ENCODE data around the gene SORL1-AS1.
A peak's percentile ranks its signal among the peaks of the same experiment; 100 is the strongest.
"Not testable (repeated sequence)": the region's sequence is repeated elsewhere in the genome, so short reads cannot be mapped to it uniquely, and the experiment has no call there.

Gene SORL1-AS1

DNA sequence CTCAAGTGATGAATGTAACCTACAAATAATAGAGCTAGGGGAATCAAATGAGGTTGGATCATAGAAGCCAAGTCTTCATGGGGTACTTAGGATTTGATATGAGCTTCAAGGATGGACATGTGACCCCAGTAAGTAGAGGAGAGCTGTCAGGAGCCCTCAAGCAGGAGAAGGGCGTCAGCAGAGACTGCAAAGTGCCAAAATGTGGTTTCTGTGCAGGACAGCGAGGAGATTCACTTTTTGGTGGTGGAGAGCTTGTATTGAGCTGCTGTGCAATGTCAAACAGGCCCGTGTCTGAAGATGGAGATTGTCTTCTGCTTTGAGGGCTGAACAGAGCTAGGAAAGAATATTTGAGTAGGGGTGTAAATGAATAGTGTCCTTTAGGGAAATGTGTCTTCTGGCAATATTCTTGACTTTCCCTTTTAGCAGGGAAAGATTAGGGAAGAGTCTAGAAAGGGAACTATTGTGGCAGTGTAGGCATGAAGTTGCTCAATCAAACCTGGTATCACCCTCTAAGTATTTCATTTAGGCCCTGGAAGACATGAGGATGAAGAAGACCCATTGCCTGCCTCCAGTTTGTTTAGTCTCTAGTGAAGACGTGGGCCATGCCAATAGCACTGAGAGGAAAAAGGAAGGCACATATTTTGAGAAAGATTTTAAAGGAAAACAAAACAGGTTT lies 31.2 kb upstream of the SORL1-AS1 start:
- Mint-ChIP-seq H3K36me3 (ENCODE audit: low read depth) (peaks cover 41% of the 10 kb centered on the region), H3K27ac (no peak overlapping the region), H3K27me3 (ENCODE audit: low read depth) (no peaks in the 10 kb centered on the region), H3K9me3 (no peaks in the 10 kb centered on the region), H3K4me3 (ENCODE audit: low read depth) (no peak overlapping the region), H3K4me1 (ENCODE audit: low read depth) (peaks cover 34% of the 10 kb centered on the region)
- intact Hi-C loops (cut with micrococcal nuclease): loop anchor here (5.0 kb wide), 1 partner anchor 53 kb away; no protein-coding TSS in a partner anchor
- no peak for DNase-seq (ENCODE audit: low spot score)

DNA sequence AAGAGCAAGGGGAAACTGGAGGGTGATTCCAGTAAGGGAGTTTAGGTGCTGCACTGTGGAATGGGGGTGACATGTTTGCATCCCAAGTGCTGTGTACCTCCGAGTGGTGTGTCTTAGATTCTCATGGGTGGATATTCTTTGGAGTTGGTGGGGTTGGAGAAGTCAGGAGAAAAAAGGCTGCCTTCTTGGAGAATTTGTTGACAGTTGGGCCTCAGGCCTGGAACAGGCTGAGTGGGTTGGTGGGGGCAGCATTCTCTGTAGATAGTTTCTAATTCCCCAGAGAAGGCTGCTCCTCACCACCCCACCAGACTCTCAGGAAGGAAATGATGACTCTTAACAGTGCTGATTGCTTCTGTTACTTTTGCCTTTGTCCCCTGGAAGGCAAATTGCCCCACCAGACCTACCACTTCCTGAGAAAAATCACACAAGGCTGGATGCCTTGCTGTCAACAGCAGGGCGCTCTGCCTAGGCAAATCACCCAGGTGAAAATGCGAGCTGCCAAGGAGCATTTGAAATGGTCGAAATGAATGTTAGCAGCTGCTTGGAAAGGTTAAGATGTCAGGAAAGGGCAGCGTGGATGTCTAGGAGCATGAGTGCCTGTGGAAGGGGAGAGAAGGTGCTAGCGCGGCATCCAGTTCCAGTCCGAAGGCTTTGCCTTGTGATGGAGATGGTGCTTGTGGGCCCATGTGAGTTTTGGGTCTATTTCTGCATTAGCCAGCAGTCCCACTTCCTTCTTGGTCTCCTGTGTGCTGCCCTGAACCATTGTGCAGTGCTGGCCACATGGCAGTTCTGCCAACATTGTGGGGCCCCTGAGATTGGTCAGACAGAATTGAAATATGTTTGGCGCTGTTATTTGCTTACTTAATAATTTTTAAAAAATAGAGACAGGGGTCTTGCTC lies 29.7 kb upstream of the SORL1-AS1 start:
- peak overlapping the region; percentile 71 for H3K4me3 Mint-ChIP-seq (ENCODE audit: low read depth)
- intact Hi-C loops (cut with micrococcal nuclease): loop anchor here (1.0 to 5.0 kb wide), 5 partner anchors 12 to 55 kb away; no protein-coding TSS in a partner anchor
- H3K9me3 Mint-ChIP-seq: no peaks in the 10 kb centered on the region
- H3K27ac Mint-ChIP-seq: peak overlapping the region; percentile 92
- peaks cover 38% of the 10 kb centered on the region for H3K36me3 Mint-ChIP-seq (ENCODE audit: low read depth)
- no peaks in the 10 kb centered on the region for H3K27me3 Mint-ChIP-seq (ENCODE audit: low read depth)
- DNase-seq (ENCODE audit: low spot score): peak; percentile 52
- peaks cover 33% of the 10 kb centered on the region for H3K4me1 Mint-ChIP-seq (ENCODE audit: low read depth)

DNA sequence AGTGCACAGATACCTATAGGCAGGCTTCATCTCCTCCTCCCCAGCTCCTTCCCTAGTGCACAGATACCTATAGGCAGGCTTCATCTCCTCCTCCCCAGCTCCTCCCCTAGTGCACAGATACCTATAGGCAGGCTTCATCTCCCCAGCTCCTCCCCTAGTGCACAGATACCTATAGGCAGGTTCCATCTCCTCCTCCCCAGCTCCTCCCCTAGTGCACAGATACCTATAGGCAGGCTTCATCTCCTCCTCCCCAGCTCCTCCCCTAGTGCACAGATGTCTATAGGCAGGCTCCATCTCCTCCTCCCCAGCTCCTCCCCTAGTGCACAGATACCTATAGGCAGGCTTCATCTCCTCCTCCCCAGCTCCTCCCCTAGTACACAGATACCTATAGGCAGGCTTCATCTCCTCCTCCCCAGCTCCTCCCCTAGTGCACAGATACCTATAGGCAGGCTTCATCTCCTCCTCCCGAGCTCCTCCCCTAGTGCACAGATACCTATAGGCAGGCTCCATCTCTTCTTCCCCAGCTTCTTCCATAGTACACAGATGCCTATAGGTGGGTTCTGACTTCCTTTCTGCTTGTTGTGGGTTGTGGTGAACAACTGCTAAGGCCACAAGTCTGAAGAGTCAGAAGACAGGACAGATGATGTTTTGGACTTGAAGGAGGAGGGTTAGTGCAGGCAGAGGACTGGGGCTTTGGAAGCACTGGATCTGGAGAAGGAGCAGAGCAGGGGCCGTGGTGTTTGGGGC lies 28.9 kb upstream of the SORL1-AS1 start:
- Mint-ChIP-seq H3K4me1 (ENCODE audit: low read depth) (peaks cover 33% of the 10 kb centered on the region), H3K4me3 (ENCODE audit: low read depth) (peak overlapping the region; percentile 71), H3K36me3 (ENCODE audit: low read depth) (peaks cover 34% of the 10 kb centered on the region), H3K27ac (peak overlapping the region; percentile 92)
- peak; percentile 76 for DNase-seq (ENCODE audit: low spot score)
- H3K27me3 Mint-ChIP-seq (ENCODE audit: low read depth); H3K9me3 Mint-ChIP-seq: not testable (repeated sequence)
- intact Hi-C loops (cut with micrococcal nuclease): loop anchor here (1.0 to 5.0 kb wide), 5 partner anchors 13 to 56 kb away; no protein-coding TSS in a partner anchor

DNA sequence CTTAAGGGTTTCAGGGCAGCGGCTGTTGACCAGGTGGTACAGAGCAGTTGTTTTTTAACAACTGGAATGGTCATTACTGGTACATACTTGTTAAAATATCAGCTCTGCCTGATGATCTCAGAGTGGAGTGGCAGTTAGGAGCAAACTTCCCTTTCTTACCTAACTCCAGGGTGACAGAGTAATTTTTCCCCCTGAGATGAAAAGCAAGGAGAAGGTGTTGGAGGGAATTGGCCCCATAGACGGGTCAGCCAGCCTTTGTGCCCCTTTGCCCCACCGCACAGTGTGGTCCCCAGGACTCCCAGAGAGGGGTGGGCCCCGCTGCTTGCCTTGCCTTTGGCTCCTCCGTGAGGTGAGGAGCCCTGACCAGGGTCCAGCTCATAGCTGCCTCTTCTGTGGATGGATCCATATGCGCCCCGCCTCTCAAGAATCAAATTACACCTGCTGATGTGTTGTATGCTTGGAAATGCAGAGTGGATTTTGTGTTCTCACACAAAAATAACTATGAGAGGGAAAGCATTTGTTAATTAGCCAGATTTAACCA lies 27.0 kb upstream of the SORL1-AS1 start:
- Mint-ChIP-seq H3K4me3 (ENCODE audit: low read depth) (no peak overlapping the region), H3K27me3 (ENCODE audit: low read depth) (no peaks in the 10 kb centered on the region), H3K4me1 (ENCODE audit: low read depth) (peaks cover 41% of the 10 kb centered on the region), H3K9me3 (no peaks in the 10 kb centered on the region), H3K27ac (no peak overlapping the region), H3K36me3 (ENCODE audit: low read depth) (peaks cover 29% of the 10 kb centered on the region)
- no peak for DNase-seq (ENCODE audit: low spot score)
- intact Hi-C loops (cut with micrococcal nuclease): loop anchor here (5.0 kb wide), 1 partner anchor 58 kb away; no protein-coding TSS in a partner anchor

DNA sequence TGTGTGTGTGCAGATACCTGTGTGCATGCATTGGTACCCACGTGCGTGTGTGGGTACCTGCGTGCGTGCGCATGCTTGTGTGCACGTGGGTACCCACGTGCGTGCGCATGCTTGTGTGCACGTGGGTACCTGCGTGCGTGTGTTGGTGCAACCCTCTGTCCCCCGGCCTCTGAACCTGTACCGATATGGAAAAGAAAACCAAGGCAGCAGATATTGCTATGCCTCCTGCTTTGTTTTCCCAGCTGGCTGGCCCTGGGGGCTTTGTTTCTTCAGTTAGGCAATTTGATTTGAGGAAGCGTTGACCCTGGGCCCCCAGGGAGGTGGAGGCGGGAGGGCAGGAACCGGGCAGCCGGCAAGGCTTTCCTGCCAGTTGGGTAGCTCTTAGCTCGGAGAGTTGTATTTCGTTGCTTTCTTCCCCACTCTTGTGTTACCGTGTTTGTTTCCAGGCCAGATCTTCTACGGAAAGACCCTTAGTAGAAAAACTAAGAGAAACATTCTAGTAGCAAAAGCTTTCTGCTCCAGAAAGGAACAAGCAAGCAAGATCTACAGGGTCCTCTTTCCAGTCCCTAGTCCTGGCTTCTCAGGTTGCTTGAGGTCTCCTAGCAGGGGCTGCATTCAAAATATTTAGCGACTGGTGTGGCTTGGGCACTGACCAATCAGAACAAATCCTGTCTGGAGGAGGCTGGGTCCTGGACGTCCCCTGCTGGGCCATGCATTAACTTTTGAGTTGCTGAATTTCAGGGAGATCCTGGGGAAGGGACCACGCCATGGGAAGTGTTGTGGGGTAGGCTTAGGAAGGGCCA lies 26.3 kb upstream of the SORL1-AS1 start:
- Mint-ChIP-seq H3K4me1 (ENCODE audit: low read depth) (peaks cover 37% of the 10 kb centered on the region), H3K4me3 (ENCODE audit: low read depth) (no peak overlapping the region), H3K27me3 (ENCODE audit: low read depth) (no peaks in the 10 kb centered on the region), H3K9me3 (no peaks in the 10 kb centered on the region), H3K27ac (no peak overlapping the region), H3K36me3 (ENCODE audit: low read depth) (peaks cover 24% of the 10 kb centered on the region)
- intact Hi-C loops (cut with micrococcal nuclease): no loop called here
- DNase-seq (ENCODE audit: low spot score): no peak

DNA sequence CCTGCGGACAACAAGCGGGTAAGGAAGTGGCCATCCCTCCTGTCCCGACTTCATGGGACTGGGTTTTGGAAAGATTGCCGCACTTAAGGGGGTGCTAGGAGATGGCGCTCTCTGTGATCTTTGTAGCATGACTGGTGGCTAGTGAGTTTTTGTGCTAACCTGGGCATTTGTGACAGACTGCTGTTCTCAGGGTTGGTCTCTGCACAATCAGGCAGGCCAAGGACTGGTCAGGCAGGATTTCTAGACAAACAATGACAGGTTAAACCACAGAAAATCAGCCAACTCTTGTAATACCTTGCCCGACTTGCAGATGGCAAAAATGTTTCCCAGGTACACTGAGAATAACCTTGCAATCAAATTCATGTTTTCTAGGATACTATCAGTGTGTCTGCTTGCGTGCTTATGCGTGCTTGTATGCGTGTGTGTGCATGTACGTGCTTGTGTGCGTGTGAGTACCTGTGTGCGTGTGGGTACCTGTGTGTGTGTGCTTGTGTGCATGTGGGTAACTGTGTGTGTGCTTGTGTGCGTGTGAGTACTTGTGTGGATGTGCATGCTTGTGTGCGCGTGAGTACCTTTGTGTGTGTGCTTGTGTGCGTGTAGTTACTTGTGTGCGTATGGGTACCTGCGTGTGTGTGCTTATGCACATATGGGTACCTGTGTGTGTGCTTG lies 25.6 kb upstream of the SORL1-AS1 start:
- Mint-ChIP-seq H3K4me3 (ENCODE audit: low read depth) (no peak overlapping the region), H3K36me3 (ENCODE audit: low read depth) (peaks cover 19% of the 10 kb centered on the region), H3K27me3 (ENCODE audit: low read depth) (no peaks in the 10 kb centered on the region), H3K27ac (no peak overlapping the region), H3K4me1 (ENCODE audit: low read depth) (peaks cover 30% of the 10 kb centered on the region), H3K9me3 (no peaks in the 10 kb centered on the region)
- intact Hi-C loops (cut with micrococcal nuclease): no loop called here
- DNase-seq (ENCODE audit: low spot score): no peak

DNA sequence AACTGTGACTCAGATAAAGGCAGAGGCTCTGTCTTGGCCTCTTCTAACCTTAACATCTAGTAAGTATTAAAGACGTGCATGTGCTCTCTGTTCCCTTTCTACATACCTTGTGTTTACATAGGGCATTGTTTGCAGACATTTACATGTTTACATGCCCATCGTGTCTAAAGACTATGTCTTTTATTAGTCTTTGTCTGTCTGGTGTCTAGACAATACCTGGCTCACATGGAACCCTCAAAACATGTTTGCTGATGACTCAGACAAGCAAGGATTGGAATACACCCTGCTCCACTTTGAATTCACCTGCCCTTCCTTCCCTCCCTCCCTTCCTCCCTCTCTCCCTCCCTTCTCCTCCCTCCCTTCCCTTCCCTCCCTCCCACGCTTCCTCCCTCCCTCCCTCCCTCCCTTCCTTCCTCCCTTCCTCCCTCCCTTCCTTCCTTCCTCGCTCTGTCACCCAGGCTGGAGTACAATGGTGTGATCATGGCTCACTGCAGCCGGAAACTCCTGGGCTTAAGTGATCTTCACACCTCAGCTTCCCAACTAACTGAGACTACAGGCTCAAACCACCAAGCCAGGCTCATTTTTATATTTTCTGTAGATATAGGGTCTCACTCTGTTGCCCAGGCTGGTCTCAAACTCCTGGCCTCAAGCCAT lies 23.7 kb upstream of the SORL1-AS1 start:
- peaks cover 30% of the 10 kb centered on the region for H3K4me1 Mint-ChIP-seq (ENCODE audit: low read depth)
- H3K27me3 Mint-ChIP-seq (ENCODE audit: low read depth): no peaks in the 10 kb centered on the region
- intact Hi-C loops (cut with micrococcal nuclease): no loop called here
- no peak overlapping the region for H3K4me3 Mint-ChIP-seq (ENCODE audit: low read depth)
- H3K36me3 Mint-ChIP-seq (ENCODE audit: low read depth): peaks cover 36% of the 10 kb centered on the region
- no peak for DNase-seq (ENCODE audit: low spot score)
- H3K27ac Mint-ChIP-seq: no peak overlapping the region
- no peaks in the 10 kb centered on the region for H3K9me3 Mint-ChIP-seq

DNA sequence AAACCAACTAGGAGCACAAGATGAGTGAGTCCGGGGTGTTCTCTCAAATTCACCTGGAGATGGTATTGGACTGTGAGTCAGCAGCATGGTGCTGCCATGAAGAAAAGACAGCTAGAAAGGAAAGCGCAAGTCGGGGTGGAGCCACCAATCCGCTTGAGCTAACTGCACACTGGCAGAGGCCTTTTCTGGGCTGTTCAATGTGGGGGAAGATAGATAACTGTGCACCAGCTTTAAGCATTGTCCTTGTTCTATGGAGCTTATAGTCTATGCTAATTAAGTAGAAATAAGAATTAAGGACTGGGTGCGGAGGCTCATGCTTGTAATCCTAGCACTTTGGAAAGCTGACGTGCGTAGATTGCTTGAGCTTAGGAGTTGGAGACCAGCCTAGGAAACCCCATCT lies 21.9 kb upstream of the SORL1-AS1 start:
- Mint-ChIP-seq H3K9me3 (no peaks in the 10 kb centered on the region), H3K36me3 (ENCODE audit: low read depth) (peaks cover 53% of the 10 kb centered on the region), H3K27ac (no peak overlapping the region), H3K4me1 (ENCODE audit: low read depth) (peaks cover 32% of the 10 kb centered on the region), H3K27me3 (ENCODE audit: low read depth) (no peaks in the 10 kb centered on the region), H3K4me3 (ENCODE audit: low read depth) (no peak overlapping the region)
- intact Hi-C loops (cut with micrococcal nuclease): no loop called here
- DNase-seq (ENCODE audit: low spot score): no peak

DNA sequence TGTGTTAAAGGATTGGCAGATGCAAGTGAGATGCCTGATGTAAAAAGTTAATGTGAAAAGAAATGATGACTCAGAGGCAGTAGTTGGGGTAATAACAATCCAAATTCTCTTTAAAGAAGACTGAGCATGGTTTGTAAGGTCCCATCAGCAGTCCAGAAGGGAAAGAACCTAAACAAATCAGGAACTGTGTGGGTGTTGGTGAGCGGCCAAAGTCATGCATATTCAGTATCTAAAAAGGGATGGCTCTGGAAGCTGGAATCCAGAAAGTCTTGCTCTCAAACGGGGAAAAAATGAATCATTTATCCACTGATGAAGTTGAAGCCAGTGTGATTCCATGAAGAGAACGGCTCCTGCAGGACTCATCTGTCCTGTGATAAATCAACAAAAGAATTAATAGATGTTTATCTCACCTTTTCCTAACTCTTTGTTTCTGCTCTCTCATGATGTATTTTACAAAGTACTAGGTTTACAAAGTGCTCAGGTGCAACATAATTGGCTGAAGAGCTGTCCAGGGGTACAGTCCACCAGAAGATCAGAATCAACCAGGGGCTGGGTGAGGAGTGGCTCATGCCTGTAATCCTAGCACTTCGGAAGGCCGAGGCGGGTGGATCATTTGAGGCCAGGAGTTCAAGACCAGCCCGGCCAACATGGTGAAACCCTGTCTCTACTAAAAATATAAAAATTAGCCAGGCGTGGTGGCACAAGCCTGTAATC lies 20.5 kb upstream of the SORL1-AS1 start:
- H3K36me3 Mint-ChIP-seq (ENCODE audit: low read depth): peaks cover 47% of the 10 kb centered on the region
- H3K4me1 Mint-ChIP-seq (ENCODE audit: low read depth): peaks cover 43% of the 10 kb centered on the region
- no peak for DNase-seq (ENCODE audit: low spot score)
- intact Hi-C loops (cut with micrococcal nuclease): no loop called here
- no peaks in the 10 kb centered on the region for H3K27me3 Mint-ChIP-seq (ENCODE audit: low read depth)
- H3K27ac Mint-ChIP-seq: no peak overlapping the region
- H3K4me3 Mint-ChIP-seq (ENCODE audit: low read depth): no peak overlapping the region
- no peaks in the 10 kb centered on the region for H3K9me3 Mint-ChIP-seq

DNA sequence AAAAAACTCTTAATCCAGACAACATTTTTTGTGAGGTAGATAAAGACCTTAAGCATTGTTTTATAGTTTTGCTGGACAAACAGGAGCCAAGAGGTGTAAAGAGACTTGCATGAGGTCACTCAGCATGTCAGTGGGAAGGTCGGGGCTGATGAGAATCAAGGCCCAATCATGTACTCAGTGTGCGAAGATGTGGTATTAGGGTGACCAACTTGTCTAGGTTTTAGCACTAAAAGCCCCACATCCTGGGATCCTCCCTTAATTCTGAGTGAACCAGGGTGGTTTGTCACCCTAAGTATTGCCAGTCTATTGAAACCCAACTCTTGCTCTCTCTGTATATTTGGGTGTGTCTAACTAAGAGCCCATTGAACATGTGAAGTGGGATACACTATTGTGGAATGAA lies 19.5 kb upstream of the SORL1-AS1 start:
- Mint-ChIP-seq H3K36me3 (ENCODE audit: low read depth) (peaks cover 46% of the 10 kb centered on the region), H3K27me3 (ENCODE audit: low read depth) (no peaks in the 10 kb centered on the region), H3K9me3 (no peaks in the 10 kb centered on the region), H3K4me1 (ENCODE audit: low read depth) (peaks cover 52% of the 10 kb centered on the region), H3K27ac (no peak overlapping the region), H3K4me3 (ENCODE audit: low read depth) (no peak overlapping the region)
- intact Hi-C loops (cut with micrococcal nuclease): no loop called here
- no peak for DNase-seq (ENCODE audit: low spot score)

DNA sequence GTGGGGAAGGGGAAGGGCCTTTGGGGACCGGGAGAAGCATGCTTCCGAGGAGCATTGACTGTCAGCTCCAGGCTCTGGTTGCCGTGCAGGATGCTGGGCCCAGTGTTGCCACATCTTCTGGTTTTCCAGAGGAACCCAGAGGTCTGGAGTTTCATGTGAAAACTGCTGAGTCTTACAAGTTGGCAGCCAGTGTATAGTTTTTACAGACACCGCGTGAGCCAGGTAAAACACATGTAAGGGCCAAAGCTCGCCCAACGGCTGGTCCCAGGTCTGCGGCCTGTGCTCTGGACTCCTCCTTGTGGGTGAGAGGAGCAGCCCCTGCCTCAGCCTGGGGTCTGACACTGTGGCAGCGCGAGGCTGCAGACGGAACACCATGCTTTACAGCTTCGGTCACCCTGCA lies 18.4 kb upstream of the SORL1-AS1 start:
- Mint-ChIP-seq H3K4me1 (ENCODE audit: low read depth) (peaks cover 59% of the 10 kb centered on the region), H3K9me3 (no peaks in the 10 kb centered on the region), H3K27ac (no peak overlapping the region), H3K4me3 (ENCODE audit: low read depth) (no peak overlapping the region), H3K27me3 (ENCODE audit: low read depth) (no peaks in the 10 kb centered on the region), H3K36me3 (ENCODE audit: low read depth) (peaks cover 46% of the 10 kb centered on the region)
- intact Hi-C loops (cut with micrococcal nuclease): no loop called here
- no peak for DNase-seq (ENCODE audit: low spot score)
